ENCODE measurements around the gene ABRACL.
A peak's percentile ranks its signal among the peaks of the same experiment; 100 is the strongest.

The ABRACL gene

DNA sequence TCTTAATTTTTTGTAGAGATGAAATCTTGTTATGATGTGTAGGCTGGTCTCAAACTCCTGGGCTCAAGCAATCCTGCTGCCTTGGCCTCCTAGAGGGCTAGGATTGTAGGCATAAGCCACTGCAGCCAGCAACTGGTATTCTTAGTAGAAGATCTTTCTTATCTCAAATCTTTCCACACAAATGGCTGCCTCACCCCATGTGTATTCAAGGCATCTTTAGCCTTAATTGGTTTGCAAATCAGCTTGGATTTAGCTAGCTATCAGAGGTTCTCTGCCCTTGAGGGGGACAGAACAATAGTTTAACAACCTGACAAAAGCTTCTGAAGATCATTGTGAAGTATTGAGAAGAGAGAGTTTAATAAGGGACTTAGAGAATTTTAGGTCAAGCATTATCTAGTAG lies 17.9 kb upstream of the ABRACL start:
- Histone ChIP-seq H3K18ac (ENCODE audit: low read length) (no peak overlapping the region), H3K4me3 (ENCODE audit: low read length in 2 of 2) (no peak overlapping the region), H2BK5ac (ENCODE audit: low read length) (no peak overlapping the region), H3K4me1 (ENCODE audit: control insufficient read depth in 2 of 2, insufficient read depth in 1 of 2, low read depth in 1 of 2, low read length in 2 of 2) (peaks cover 0 to 1% of the 10 kb centered on the region in 2 donors), H3K9me3 (replicated peaks in 1 of 2; ENCODE audit: control insufficient read depth in 2 of 2, insufficient read depth in 1 of 2, low read depth in 1 of 2, low read length in 2 of 2) (no peaks in the 10 kb centered on the region), H4K91ac (ENCODE audit: low read depth, low read length, poor library complexity) (no peak overlapping the region), H3K27ac (replicated peaks; ENCODE audit: low read length) (peak overlapping the region; percentile 20), H2BK15ac (ENCODE audit: low read length) (no peak overlapping the region), H3K4me2 (ENCODE audit: insufficient read depth, low read length, poor library complexity, severe bottlenecking) (no peak overlapping the region), H3K14ac (ENCODE audit: low read length) (no peak overlapping the region), H3K4ac (ENCODE audit: low read length) (no peak overlapping the region), H3K9ac (ENCODE audit: low read depth, low read length, poor library complexity) (no peak overlapping the region), H2AK5ac (ENCODE audit: low read depth, low read length) (no peak overlapping the region), H3K27me3 (ENCODE audit: control insufficient read depth in 3 of 3, insufficient read depth in 3 of 3, low read depth in 1 of 3, low read length in 3 of 3) (peaks cover 0 to 11% (median 0%) of the 10 kb centered on the region in 3 experiments), H3K79me1 (ENCODE audit: low read depth, low read length) (no peaks in the 10 kb centered on the region), H2BK120ac (ENCODE audit: low read depth, low read length) (no peak overlapping the region), H2AFZ (ENCODE audit: low read length) (no peak overlapping the region), H3K23ac (ENCODE audit: low read depth, low read length, poor library complexity) (no peak overlapping the region), H2BK12ac (ENCODE audit: low read length) (no peak overlapping the region), H3K36me3 (replicated peaks in 1 of 2; ENCODE audit: control insufficient read depth in 2 of 2, insufficient read depth in 2 of 2, low read length in 2 of 2) (no peaks in the 10 kb centered on the region), H4K8ac (ENCODE audit: low read depth, low read length) (no peak overlapping the region)
- no peak for DNase-seq (ENCODE audit: low spot score)

DNA sequence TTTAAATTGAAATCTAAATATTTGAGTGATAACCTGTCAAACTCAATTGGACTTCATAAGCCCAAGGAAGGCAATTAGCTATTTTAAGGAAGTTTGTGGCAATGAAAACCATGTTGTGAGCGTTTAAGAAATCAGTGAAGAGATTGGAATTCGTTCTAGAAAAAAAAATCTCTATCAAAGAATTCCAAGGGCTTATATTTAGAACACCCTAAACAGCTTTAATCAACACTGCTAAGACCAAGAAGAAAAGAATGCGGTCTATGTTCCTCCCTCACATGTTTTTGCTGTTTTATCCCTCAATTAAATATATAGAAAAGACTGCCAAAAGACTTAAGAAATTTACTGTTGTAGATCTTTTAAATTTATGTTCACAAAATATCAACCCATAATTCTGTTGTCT lies 16.6 kb upstream of the ABRACL start:
- H4K91ac ChIP-seq (ENCODE audit: low read depth, low read length, poor library complexity): no peak overlapping the region
- H2AFZ ChIP-seq (ENCODE audit: low read length): no peak overlapping the region
- peaks cover 0 to 5% (median 0%) of the 10 kb centered on the region in 3 experiments for H3K27me3 ChIP-seq (ENCODE audit: control insufficient read depth in 3 of 3, insufficient read depth in 3 of 3, low read depth in 1 of 3, low read length in 3 of 3)
- H2BK12ac ChIP-seq (ENCODE audit: low read length): no peak overlapping the region
- H2AK5ac ChIP-seq (ENCODE audit: low read depth, low read length): no peak overlapping the region
- H4K8ac ChIP-seq (ENCODE audit: low read depth, low read length): no peak overlapping the region
- no peak overlapping the region for H3K27ac ChIP-seq (replicated peaks; ENCODE audit: low read length)
- WGBS, 2 donors (ENCODE audit: extremely low coverage in 2 of 2, insufficient read length in 2 of 2, insufficient replicate concordance in 1 of 2): no CpG with 5 or more reads among the region's 3 CpGs
- no peak overlapping the region for H3K14ac ChIP-seq (ENCODE audit: low read length)
- no peak overlapping the region for H3K23ac ChIP-seq (ENCODE audit: low read depth, low read length, poor library complexity)
- H3K4me1 ChIP-seq (ENCODE audit: control insufficient read depth in 2 of 2, insufficient read depth in 1 of 2, low read depth in 1 of 2, low read length in 2 of 2): peaks cover 3 to 5% of the 10 kb centered on the region in 2 donors
- H3K9me3 ChIP-seq (replicated peaks in 1 of 2; ENCODE audit: control insufficient read depth in 2 of 2, insufficient read depth in 1 of 2, low read depth in 1 of 2, low read length in 2 of 2): no peaks in the 10 kb centered on the region
- no peak overlapping the region for H2BK15ac ChIP-seq (ENCODE audit: low read length)
- no peaks in the 10 kb centered on the region for H3K79me1 ChIP-seq (ENCODE audit: low read depth, low read length)
- H2BK5ac ChIP-seq (ENCODE audit: low read length): no peak overlapping the region
- no peak overlapping the region for H3K4ac ChIP-seq (ENCODE audit: low read length)
- H3K18ac ChIP-seq (ENCODE audit: low read length): no peak overlapping the region
- no peak overlapping the region for H3K4me2 ChIP-seq (ENCODE audit: insufficient read depth, low read length, poor library complexity, severe bottlenecking)
- DNase-seq (ENCODE audit: low spot score): no peak
- H2BK120ac ChIP-seq (ENCODE audit: low read depth, low read length): no peak overlapping the region
- H3K9ac ChIP-seq (ENCODE audit: low read depth, low read length, poor library complexity): no peak overlapping the region
- H3K4me3 ChIP-seq (ENCODE audit: low read length in 2 of 2): no peak overlapping the region
- H3K36me3 ChIP-seq (replicated peaks in 1 of 2; ENCODE audit: control insufficient read depth in 2 of 2, insufficient read depth in 2 of 2, low read length in 2 of 2): no peaks in the 10 kb centered on the region

- Histone ChIP-seq H3K27me3 (ENCODE audit: control insufficient read depth in 3 of 3, insufficient read depth in 3 of 3, low read depth in 1 of 3, low read length in 3 of 3) (peaks cover 0 to 3% (median 0%) of the 10 kb centered on the region in 3 experiments), H2BK12ac (ENCODE audit: low read length) (no peak overlapping the region), H3K4me2 (ENCODE audit: insufficient read depth, low read length, poor library complexity, severe bottlenecking) (no peak overlapping the region), H3K36me3 (replicated peaks in 1 of 2; ENCODE audit: control insufficient read depth in 2 of 2, insufficient read depth in 2 of 2, low read length in 2 of 2) (no peaks in the 10 kb centered on the region), H2BK120ac (ENCODE audit: low read depth, low read length) (no peak overlapping the region), H2BK15ac (ENCODE audit: low read length) (no peak overlapping the region), H4K91ac (ENCODE audit: low read depth, low read length, poor library complexity) (no peak overlapping the region), H3K4ac (ENCODE audit: low read length) (no peak overlapping the region), H2BK5ac (ENCODE audit: low read length) (no peak overlapping the region), H4K8ac (ENCODE audit: low read depth, low read length) (no peak overlapping the region), H3K27ac (replicated peaks; ENCODE audit: low read length) (no peak overlapping the region), H3K9ac (ENCODE audit: low read depth, low read length, poor library complexity) (no peak overlapping the region), H3K4me1 (ENCODE audit: control insufficient read depth in 2 of 2, insufficient read depth in 1 of 2, low read depth in 1 of 2, low read length in 2 of 2) (peaks cover 8 to 10% of the 10 kb centered on the region in 2 donors), H3K79me1 (ENCODE audit: low read depth, low read length) (no peaks in the 10 kb centered on the region), H3K4me3 (ENCODE audit: low read length in 2 of 2) (no peak overlapping the region), H2AFZ (ENCODE audit: low read length) (no peak overlapping the region), H3K9me3 (replicated peaks in 1 of 2; ENCODE audit: control insufficient read depth in 2 of 2, insufficient read depth in 1 of 2, low read depth in 1 of 2, low read length in 2 of 2) (no peaks in the 10 kb centered on the region), H3K18ac (ENCODE audit: low read length) (no peak overlapping the region), H3K23ac (ENCODE audit: low read depth, low read length, poor library complexity) (no peak overlapping the region), H2AK5ac (ENCODE audit: low read depth, low read length) (no peak overlapping the region), H3K14ac (ENCODE audit: low read length) (no peak overlapping the region)
- no peak for DNase-seq (ENCODE audit: low spot score)
- WGBS, 2 donors (ENCODE audit: extremely low coverage in 2 of 2, insufficient read length in 2 of 2, insufficient replicate concordance in 1 of 2): no CpG with 5 or more reads among the region's 4 CpGs
Observed at GRCh38 chr6:139013185-139013800, 15.3 kb upstream of the ABRACL start.

GRCh38 chr6:139014945-139015344 lies 13.6 kb upstream of the ABRACL start:
- H2BK12ac ChIP-seq (ENCODE audit: low read length): no peak overlapping the region
- H3K36me3 ChIP-seq (replicated peaks in 1 of 2; ENCODE audit: control insufficient read depth in 2 of 2, insufficient read depth in 2 of 2, low read length in 2 of 2): no peaks in the 10 kb centered on the region
- H3K27me3 ChIP-seq (ENCODE audit: control insufficient read depth in 3 of 3, insufficient read depth in 3 of 3, low read depth in 1 of 3, low read length in 3 of 3): peaks cover 0 to 3% (median 0%) of the 10 kb centered on the region in 3 experiments
- H3K4me3 ChIP-seq (ENCODE audit: low read length in 2 of 2): no peak overlapping the region
- no peak overlapping the region for H3K9ac ChIP-seq (ENCODE audit: low read depth, low read length, poor library complexity)
- H4K8ac ChIP-seq (ENCODE audit: low read depth, low read length): no peak overlapping the region
- H3K27ac ChIP-seq (replicated peaks; ENCODE audit: low read length): no peak overlapping the region
- H2AK5ac ChIP-seq (ENCODE audit: low read depth, low read length): no peak overlapping the region
- no peak overlapping the region for H4K91ac ChIP-seq (ENCODE audit: low read depth, low read length, poor library complexity)
- no peak overlapping the region for H2BK5ac ChIP-seq (ENCODE audit: low read length)
- no peak overlapping the region for H3K4ac ChIP-seq (ENCODE audit: low read length)
- H3K18ac ChIP-seq (ENCODE audit: low read length): no peak overlapping the region
- peaks cover 8 to 10% of the 10 kb centered on the region in 2 donors for H3K4me1 ChIP-seq (ENCODE audit: control insufficient read depth in 2 of 2, insufficient read depth in 1 of 2, low read depth in 1 of 2, low read length in 2 of 2)
- no CpG with 5 or more reads among the region's 3 CpGs for WGBS, 2 donors (ENCODE audit: extremely low coverage in 2 of 2, insufficient read length in 2 of 2, insufficient replicate concordance in 1 of 2)
- H3K14ac ChIP-seq (ENCODE audit: low read length): no peak overlapping the region
- no peaks in the 10 kb centered on the region for H3K9me3 ChIP-seq (replicated peaks in 1 of 2; ENCODE audit: control insufficient read depth in 2 of 2, insufficient read depth in 1 of 2, low read depth in 1 of 2, low read length in 2 of 2)
- no peak overlapping the region for H3K23ac ChIP-seq (ENCODE audit: low read depth, low read length, poor library complexity)
- no peaks in the 10 kb centered on the region for H3K79me1 ChIP-seq (ENCODE audit: low read depth, low read length)
- H2BK15ac ChIP-seq (ENCODE audit: low read length): no peak overlapping the region
- DNase-seq (ENCODE audit: low spot score): no peak
- no peak overlapping the region for H2BK120ac ChIP-seq (ENCODE audit: low read depth, low read length)
- H2AFZ ChIP-seq (ENCODE audit: low read length): no peak overlapping the region
- no peak overlapping the region for H3K4me2 ChIP-seq (ENCODE audit: insufficient read depth, low read length, poor library complexity, severe bottlenecking)
